ENCODE results near the gene EPHA2.

Gene EPHA2

DNA sequence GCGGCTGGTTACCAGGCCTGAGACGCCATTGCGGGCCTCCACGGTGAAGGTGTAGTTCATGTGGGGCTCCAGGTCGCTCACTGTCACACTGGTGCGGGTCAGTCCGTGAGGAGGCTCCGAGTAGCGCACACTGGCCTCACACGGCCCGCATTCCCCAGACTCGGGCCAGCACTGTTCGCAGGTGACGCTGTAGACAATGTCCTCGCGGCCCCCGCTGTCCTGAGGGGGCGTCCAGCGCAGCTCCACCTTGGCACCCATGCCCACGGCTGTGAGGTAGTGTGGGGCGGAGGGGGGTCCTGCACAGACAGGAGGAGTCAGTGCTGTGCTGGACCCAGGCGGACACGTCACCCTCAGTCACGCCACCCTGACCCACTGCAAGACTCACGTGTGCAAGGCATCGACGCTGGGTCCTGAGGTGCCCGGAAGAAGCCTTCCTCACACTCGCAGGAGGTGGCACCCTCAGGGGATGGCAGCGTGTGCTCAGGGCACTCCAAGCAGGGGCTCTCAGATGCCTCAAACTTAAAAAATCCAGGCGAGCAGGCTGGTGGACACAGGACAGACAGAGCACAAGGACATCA lies 17.9 kb downstream of the EPHA2 start:
- Histone ChIP-seq H3K27me3 (replicated peaks; ENCODE audit: control insufficient read depth, insufficient read depth, low read length) (no peaks in the 10 kb centered on the region), H3K4me3 (ENCODE audit: low read length) (no peak overlapping the region), H3K9ac (ENCODE audit: low read length) (no peak overlapping the region), H3K9me3 (ENCODE audit: control insufficient read depth, low read length) (no peaks in the 10 kb centered on the region), H3K4me1 (ENCODE audit: control insufficient read depth, insufficient read depth, low read length) (peaks cover 3% of the 10 kb centered on the region), H3K36me3 (ENCODE audit: control insufficient read depth, insufficient read depth, low read length, severe bottlenecking) (no peaks in the 10 kb centered on the region)
- DNase-seq (ENCODE audit: low read depth), result no peak

DNA sequence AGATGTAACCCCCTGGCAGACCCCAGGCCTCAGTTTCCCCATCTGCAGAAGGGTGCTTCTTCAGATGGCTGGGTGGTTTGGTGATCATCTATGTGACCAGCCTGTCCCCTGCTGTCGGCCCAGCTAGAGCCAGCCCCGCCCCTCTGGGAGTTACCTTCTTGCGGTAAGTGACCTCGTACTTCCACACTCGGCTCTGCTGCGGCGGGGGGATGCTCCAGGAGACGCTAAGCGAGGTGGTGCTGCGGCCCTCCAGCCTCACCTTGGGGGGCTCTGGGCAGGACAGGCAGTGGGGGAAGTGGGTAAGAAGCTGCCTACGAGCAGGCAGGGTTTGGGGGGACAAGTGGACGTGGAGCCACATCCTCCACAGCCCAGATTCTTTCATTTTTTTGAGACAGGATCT lies 20.4 kb downstream of the EPHA2 start:
- H3K4me3 ChIP-seq (ENCODE audit: low read length), result no peak overlapping the region
- H3K27me3 ChIP-seq (replicated peaks; ENCODE audit: control insufficient read depth, insufficient read depth, low read length), result no peaks in the 10 kb centered on the region
- H3K9ac ChIP-seq (ENCODE audit: low read length), result no peak overlapping the region
- DNase-seq (ENCODE audit: low read depth), result no peak
- peaks cover 3% of the 10 kb centered on the region for H3K4me1 ChIP-seq (ENCODE audit: control insufficient read depth, insufficient read depth, low read length)
- H3K36me3 ChIP-seq (ENCODE audit: control insufficient read depth, insufficient read depth, low read length, severe bottlenecking), result peaks cover 2% of the 10 kb centered on the region
- H3K9me3 ChIP-seq (ENCODE audit: control insufficient read depth, low read length), result no peaks in the 10 kb centered on the region

DNA sequence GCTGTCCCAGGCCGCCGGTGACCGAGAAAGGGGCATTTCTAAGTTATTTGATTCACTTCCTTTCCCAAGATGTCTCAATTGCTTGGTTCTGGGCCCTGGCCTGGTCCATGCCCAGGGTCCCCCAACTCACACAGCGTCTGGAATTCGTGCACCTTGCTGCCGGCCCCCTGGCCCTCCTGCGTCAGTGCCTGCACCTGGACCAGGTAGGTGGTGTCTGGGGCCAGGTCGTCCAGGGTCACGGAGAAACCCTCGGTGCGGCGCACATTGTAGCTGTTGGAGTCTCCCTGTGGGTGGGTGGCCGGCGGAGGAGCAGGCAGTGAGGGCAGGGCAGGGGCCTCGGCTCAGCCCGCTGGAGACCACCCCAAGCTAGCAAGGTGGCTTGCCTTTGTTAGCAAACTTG lies 21.0 kb downstream of the EPHA2 start:
- peaks cover 2% of the 10 kb centered on the region for H3K36me3 ChIP-seq (ENCODE audit: control insufficient read depth, insufficient read depth, low read length, severe bottlenecking)
- no peak overlapping the region for H3K9ac ChIP-seq (ENCODE audit: low read length)
- no peaks in the 10 kb centered on the region for H3K27me3 ChIP-seq (replicated peaks; ENCODE audit: control insufficient read depth, insufficient read depth, low read length)
- no peak overlapping the region for H3K4me3 ChIP-seq (ENCODE audit: low read length)
- no peaks in the 10 kb centered on the region for H3K9me3 ChIP-seq (ENCODE audit: control insufficient read depth, low read length)
- DNase-seq (ENCODE audit: low read depth), result no peak
- H3K4me1 ChIP-seq (ENCODE audit: control insufficient read depth, insufficient read depth, low read length), result peaks cover 3% of the 10 kb centered on the region

DNA sequence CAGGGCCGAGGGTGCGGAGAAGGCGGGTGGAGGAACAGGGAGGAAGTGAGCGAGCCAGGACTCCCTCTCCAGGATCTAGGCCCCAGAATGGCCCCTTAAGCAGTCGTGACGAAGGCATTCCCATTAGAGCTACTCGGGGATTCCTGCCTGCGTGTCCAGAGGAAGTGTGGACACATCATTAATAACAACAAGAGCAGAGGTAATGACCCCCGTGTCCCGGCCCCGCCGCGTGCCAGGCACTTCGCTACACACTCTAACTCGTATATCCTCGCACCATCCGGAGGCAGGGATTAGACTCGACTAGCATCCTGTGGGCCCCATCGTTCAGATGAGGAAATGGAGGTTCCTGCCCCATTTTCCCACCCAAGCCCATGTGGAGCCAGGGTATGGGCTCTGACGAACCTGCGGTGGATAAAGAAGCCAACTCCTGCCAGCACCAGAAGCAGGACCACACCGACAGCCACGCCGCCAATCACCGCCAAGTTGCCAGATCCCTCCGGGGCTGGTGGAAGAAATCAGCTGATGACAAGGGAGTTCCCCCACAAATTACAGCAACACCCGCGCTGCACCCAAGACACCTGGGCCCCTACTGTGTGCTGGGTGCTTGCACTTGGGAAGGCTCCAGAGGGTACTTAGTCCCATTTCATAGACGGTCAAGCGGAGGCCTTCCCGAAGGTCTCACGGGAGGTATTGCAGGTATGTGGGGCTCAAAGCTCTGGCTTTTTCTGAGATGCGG lies 21.6 kb downstream of the EPHA2 start:
- no peak for DNase-seq (ENCODE audit: low read depth)
- Histone ChIP-seq H3K9me3 (ENCODE audit: control insufficient read depth, low read length) (no peaks in the 10 kb centered on the region), H3K27me3 (replicated peaks; ENCODE audit: control insufficient read depth, insufficient read depth, low read length) (no peaks in the 10 kb centered on the region), H3K4me1 (ENCODE audit: control insufficient read depth, insufficient read depth, low read length) (peaks cover under 1% of the 10 kb centered on the region), H3K36me3 (ENCODE audit: control insufficient read depth, insufficient read depth, low read length, severe bottlenecking) (peaks cover 2% of the 10 kb centered on the region), H3K9ac (ENCODE audit: low read length) (no peak overlapping the region), H3K4me3 (ENCODE audit: low read length) (no peak overlapping the region)

DNA sequence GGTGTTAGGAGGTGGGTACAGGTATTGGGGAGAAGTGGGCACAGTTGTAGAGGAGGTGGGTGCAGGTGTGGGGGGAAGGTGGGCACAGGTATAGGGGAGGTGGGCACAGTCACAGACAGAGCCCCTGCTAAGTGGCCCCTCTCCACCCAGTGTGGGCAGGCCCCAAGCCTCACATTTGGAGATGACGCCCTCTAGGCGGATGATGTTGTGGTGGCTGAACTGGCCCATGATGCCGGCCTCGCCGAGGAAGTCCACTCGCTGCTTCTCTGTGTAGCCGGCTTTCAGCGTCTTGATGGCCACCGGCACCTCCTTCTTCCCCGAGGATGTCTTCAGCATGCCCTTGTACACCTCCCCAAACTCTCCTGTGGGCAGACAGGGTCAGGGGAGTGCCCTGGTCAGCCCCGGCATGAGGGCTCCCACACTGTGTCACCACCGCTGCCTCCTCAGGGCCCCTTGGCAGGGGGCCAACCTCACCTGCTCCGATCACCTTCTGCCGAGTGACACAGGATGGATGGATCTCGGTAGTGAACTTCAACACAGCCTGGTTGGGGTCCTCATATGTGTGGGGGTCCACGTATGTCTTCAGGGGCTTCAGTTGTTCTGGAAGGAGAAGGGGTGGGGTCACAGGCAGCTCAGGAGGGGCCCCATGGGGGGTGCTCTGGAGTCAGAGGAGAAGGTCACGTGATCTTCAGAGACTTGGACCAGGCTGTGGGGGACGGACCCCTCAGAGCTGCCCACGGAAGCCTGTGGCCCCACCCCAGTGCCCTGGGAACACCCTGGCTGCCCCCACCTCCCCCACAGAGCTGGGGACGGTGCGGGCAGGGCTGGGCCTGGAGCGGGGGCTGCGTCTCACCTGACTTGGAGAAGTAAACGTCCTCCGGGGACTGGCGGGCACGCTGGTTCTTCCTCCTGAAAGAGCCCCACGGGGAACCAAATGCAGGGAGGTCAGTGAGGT lies 22.6 kb downstream of the EPHA2 start:
- H3K36me3 ChIP-seq (ENCODE audit: control insufficient read depth, insufficient read depth, low read length, severe bottlenecking), result peaks cover 2% of the 10 kb centered on the region
- H3K4me1 ChIP-seq (ENCODE audit: control insufficient read depth, insufficient read depth, low read length), result no peaks in the 10 kb centered on the region
- H3K9ac ChIP-seq (ENCODE audit: low read length), result no peak overlapping the region
- DNase-seq (ENCODE audit: low read depth), result no peak
- no peaks in the 10 kb centered on the region for H3K27me3 ChIP-seq (replicated peaks; ENCODE audit: control insufficient read depth, insufficient read depth, low read length)
- no peaks in the 10 kb centered on the region for H3K9me3 ChIP-seq (ENCODE audit: control insufficient read depth, low read length)
- no peak overlapping the region for H3K4me3 ChIP-seq (ENCODE audit: low read length)

DNA sequence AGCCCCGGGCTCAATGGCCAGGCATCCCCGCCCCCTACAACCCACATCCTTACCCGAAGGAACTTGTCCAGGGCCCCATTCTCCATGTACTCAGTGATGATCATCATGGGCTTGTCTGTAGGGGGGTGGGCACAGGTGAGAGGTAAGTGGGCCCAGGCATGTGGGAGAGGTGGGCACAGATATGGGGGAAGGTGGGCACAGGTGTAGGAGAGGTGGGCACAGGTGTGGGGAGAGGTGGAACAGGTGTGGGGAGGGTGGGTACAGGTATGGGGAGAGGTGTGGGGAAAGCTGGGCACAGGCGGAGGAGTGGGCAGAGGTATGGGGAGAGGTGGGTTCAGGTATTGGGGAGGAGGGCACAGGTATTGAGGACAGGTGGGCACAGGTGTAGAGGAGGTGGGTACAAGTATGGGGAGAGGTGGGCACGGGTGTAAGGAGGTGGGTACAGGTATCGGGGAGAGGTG lies 23.5 kb downstream of the EPHA2 start:
- no peaks in the 10 kb centered on the region for H3K27me3 ChIP-seq (replicated peaks; ENCODE audit: control insufficient read depth, insufficient read depth, low read length)
- H3K4me1 ChIP-seq (ENCODE audit: control insufficient read depth, insufficient read depth, low read length), result no peaks in the 10 kb centered on the region
- no peak overlapping the region for H3K9ac ChIP-seq (ENCODE audit: low read length)
- peaks cover 2% of the 10 kb centered on the region for H3K36me3 ChIP-seq (ENCODE audit: control insufficient read depth, insufficient read depth, low read length, severe bottlenecking)
- H3K9me3 ChIP-seq (ENCODE audit: control insufficient read depth, low read length), result no peaks in the 10 kb centered on the region
- DNase-seq (ENCODE audit: low read depth), result no peak
- no peak overlapping the region for H3K4me3 ChIP-seq (ENCODE audit: low read length)

DNA sequence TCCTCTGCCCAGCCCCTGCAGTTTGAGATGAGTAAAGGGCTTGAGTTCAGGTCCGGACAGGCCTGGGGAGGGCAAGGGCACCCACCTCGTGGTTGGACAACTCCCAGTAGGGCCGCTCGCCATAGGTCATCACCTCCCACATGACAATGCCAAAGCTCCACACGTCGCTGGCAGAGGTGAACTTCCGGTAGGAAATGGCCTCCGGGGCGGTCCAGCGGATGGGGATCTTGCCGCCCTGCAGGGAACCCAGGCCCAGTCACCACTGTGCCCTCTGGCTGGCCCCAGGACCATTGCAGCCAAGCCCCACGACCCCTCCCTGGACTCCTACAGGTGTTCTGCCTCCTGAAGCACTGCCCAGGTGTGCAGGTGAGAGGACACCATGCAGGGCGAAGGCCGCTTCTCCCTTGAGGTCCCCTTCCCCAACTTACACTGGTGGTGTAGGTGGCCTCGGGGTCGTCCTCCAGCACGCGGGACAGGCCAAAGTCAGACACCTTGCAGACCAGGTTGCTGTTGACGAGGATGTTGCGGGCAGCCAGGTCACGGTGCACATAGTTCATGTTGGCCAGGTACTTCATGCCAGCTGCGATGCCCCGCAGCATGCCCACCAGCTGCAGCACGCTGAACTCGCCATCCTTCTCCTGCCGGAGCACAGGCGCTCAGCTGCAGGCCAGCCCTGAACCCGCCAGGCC lies 24.1 kb downstream of the EPHA2 start:
- H3K9me3 ChIP-seq (ENCODE audit: control insufficient read depth, low read length), result no peaks in the 10 kb centered on the region
- H3K4me3 ChIP-seq (ENCODE audit: low read length), result no peak overlapping the region
- no peak overlapping the region for H3K9ac ChIP-seq (ENCODE audit: low read length)
- peaks cover 2% of the 10 kb centered on the region for H3K36me3 ChIP-seq (ENCODE audit: control insufficient read depth, insufficient read depth, low read length, severe bottlenecking)
- no peaks in the 10 kb centered on the region for H3K27me3 ChIP-seq (replicated peaks; ENCODE audit: control insufficient read depth, insufficient read depth, low read length)
- no peaks in the 10 kb centered on the region for H3K4me1 ChIP-seq (ENCODE audit: control insufficient read depth, insufficient read depth, low read length)
- DNase-seq (ENCODE audit: low read depth), result no peak

DNA sequence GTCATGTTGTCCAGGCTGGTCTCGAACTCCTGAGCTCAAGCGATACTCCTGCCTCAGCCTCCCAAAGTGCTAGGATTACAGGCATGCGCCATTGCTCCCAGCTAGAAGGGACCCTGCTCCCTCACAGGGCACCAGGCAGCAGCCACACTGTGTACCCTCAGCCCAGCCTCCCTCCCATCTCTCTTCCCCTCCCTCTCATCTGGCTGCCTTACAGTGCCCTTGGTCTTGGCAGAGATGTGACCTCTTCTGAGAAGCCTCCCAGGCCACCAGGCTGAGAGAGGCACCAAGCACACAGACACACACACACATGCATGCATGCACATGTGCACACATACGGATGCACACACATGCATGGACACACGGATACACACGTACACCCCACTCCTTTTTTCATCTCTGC lies 25.0 kb downstream of the EPHA2 start:
- Histone ChIP-seq H3K9ac (ENCODE audit: low read length) (no peak overlapping the region), H3K4me1 (ENCODE audit: control insufficient read depth, insufficient read depth, low read length) (no peaks in the 10 kb centered on the region), H3K36me3 (ENCODE audit: control insufficient read depth, insufficient read depth, low read length, severe bottlenecking) (peaks cover 2% of the 10 kb centered on the region), H3K9me3 (ENCODE audit: control insufficient read depth, low read length) (no peaks in the 10 kb centered on the region), H3K4me3 (ENCODE audit: low read length) (no peak overlapping the region), H3K27me3 (replicated peaks; ENCODE audit: control insufficient read depth, insufficient read depth, low read length) (peaks cover under 1% of the 10 kb centered on the region)
- no peak for DNase-seq (ENCODE audit: low read depth)

DNA sequence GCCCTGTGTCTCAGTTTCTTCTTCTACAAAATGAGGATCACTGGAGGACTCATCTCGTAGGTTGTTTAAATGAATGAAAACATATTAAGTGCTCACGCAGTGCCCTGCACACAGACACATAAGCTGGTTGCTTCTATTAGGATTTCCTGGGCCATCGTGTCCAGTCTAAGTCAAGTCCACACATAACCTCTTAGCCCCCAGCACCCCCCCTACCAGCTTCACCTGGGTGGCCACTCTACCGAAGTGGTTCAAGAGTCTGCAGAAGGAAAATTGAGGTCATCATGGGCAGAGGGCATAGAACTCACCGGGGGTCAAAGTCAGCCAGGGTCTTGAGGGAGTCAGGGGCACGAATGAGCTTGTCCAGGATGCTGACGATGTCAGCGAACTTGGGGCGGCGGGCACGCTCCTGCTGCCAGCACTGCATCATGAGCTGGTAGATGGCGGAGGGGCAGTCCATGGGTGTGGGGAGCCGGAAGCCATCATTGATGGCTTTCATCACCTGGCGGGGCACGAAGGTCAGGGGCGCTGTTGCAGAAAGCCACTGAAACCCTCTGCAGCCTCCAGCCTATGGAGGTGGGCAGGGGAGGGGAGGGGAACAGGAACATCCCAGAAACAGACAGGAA lies 25.8 kb downstream of the EPHA2 start:
- peaks cover 5% of the 10 kb centered on the region for H3K27me3 ChIP-seq (replicated peaks; ENCODE audit: control insufficient read depth, insufficient read depth, low read length)
- H3K36me3 ChIP-seq (ENCODE audit: control insufficient read depth, insufficient read depth, low read length, severe bottlenecking), result peaks cover 2% of the 10 kb centered on the region
- DNase-seq (ENCODE audit: low read depth), result no peak

DNA sequence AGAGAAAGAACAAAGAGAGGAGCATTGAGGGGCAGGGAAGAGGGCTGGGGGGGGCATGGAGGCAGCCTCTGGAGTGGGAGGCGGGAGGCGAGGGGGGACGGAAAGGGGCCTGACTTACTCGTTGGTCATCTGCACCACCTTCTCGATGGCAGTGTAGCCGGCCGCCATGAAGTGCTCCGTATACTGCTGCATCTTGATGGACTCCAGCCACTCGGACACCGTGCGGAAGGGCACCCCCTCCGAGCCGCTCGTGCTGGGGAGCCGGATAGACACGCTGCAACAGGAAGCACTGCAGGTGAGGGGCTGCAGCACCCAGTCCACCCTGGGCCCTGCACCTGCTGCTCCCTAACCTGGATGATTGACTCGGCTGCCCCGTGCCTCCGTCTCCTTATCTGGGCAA lies 26.6 kb downstream of the EPHA2 start:
- Histone ChIP-seq H3K4me1 (ENCODE audit: control insufficient read depth, insufficient read depth, low read length) (no peaks in the 10 kb centered on the region), H3K9ac (ENCODE audit: low read length) (no peak overlapping the region), H3K27me3 (replicated peaks; ENCODE audit: control insufficient read depth, insufficient read depth, low read length) (peaks cover 5% of the 10 kb centered on the region), H3K9me3 (ENCODE audit: control insufficient read depth, low read length) (no peaks in the 10 kb centered on the region), H3K4me3 (ENCODE audit: low read length) (no peak overlapping the region), H3K36me3 (ENCODE audit: control insufficient read depth, insufficient read depth, low read length, severe bottlenecking) (peaks cover 2% of the 10 kb centered on the region)
- no peak for DNase-seq (ENCODE audit: low read depth)

More for the DNA sequence above, 25.8 kb downstream of the EPHA2 start:
- H3K4me1 ChIP-seq (ENCODE audit: control insufficient read depth, insufficient read depth, low read length), result no peaks in the 10 kb centered on the region
- H3K9me3 ChIP-seq (ENCODE audit: control insufficient read depth, low read length), result no peaks in the 10 kb centered on the region
- no peak overlapping the region for H3K9ac ChIP-seq (ENCODE audit: low read length)
- no peak overlapping the region for H3K4me3 ChIP-seq (ENCODE audit: low read length)
